Neutrophil (primary cell): Measurements from ENCODE around the gene POLR1D.

Experiments used
- H3K27ac ChIP-seq: fragments of 200-600 bp; sonication (generic); 2 replicates; pipeline ENCODE4 v1.5.1; 2016; ENCODE audit warnings: mild to moderate bottlenecking, moderate library complexity
- H3K27me3 ChIP-seq: fragments of 200-600 bp; sonication (generic); 2 replicates; pipeline ENCODE4 v1.6.0; 2016; ENCODE audit warnings: mild to moderate bottlenecking
- H3K36me3 ChIP-seq: fragments of 200-600 bp; sonication (generic); 2 replicates; pipeline ENCODE4 v1.5.1; 2017
- H3K4me1 ChIP-seq, 2 experiments: fragments of 200-600 bp in 1 of 2; sonication (generic) in 1 of 2; 1 replicate in 1 of 2; 2 replicates in 1 of 2; pipeline versions ENCODE4 v1.5.1 to v1.6.1; 2013 to 2016; ENCODE audit warnings: low read depth in 1 of 2, low read length in 1 of 2, mild to moderate bottlenecking in 1 of 2, moderate library complexity in 1 of 2; ENCODE audit not compliant: control insufficient read depth in 1 of 2, insufficient read depth in 1 of 2
- H3K4me3 ChIP-seq, 2 experiments: fragments of 200-600 bp in 1 of 2; sonication (generic) in 1 of 2; 1 replicate in 1 of 2; 2 replicates in 1 of 2; pipeline ENCODE4 v1.5.1; 2013 to 2016; ENCODE audit warnings: low read depth in 1 of 2, low read length in 1 of 2, mild to moderate bottlenecking in 1 of 2, moderate library complexity in 1 of 2
- H3K9me3 ChIP-seq: fragments of 200-600 bp; sonication (generic); 2 replicates; pipeline ENCODE4 v1.5.1; 2016
- TF ChIP-seq, protein P1 (sequence below): fragments of 200-600 bp; sonication (generic); IDR thresholded peaks from 2 replicates; pipeline ENCODE4 v1.5.1; 2016; ENCODE audit warnings: antibody characterized with exemption

POLR1D gene

DNA sequence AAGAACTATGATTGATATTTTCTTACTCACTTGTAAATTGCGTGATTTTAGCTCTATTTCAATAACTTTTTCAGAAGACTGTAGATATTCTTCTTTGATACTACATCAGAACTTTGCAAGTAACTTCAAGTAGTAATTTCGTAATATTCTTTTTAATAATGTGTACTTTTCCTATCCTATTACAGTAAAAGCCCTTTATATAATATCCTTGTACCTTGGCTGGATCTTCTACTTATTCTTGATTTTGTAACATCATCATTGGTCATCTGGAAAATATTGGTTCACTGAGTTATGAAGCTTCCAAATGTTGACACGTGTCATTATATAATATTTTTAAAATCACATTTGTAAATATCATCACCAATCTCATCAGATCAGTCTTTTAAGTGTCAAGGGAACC, 32.4 kb downstream of the POLR1D start:
- Histone ChIP-seq H3K4me3 (no peak overlapping the region), H3K27me3 (no peaks in the 10 kb centered on the region), H3K36me3 (peaks cover 24% of the 10 kb centered on the region), H3K27ac (no peak overlapping the region), H3K4me1 (no peaks in the 10 kb centered on the region), H3K9me3 (peaks cover 7% of the 10 kb centered on the region)
- TF ChIP-seq, protein P1, sequence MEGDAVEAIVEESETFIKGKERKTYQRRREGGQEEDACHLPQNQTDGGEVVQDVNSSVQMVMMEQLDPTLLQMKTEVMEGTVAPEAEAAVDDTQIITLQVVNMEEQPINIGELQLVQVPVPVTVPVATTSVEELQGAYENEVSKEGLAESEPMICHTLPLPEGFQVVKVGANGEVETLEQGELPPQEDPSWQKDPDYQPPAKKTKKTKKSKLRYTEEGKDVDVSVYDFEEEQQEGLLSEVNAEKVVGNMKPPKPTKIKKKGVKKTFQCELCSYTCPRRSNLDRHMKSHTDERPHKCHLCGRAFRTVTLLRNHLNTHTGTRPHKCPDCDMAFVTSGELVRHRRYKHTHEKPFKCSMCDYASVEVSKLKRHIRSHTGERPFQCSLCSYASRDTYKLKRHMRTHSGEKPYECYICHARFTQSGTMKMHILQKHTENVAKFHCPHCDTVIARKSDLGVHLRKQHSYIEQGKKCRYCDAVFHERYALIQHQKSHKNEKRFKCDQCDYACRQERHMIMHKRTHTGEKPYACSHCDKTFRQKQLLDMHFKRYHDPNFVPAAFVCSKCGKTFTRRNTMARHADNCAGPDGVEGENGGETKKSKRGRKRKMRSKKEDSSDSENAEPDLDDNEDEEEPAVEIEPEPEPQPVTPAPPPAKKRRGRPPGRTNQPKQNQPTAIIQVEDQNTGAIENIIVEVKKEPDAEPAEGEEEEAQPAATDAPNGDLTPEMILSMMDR = no peak

DNA sequence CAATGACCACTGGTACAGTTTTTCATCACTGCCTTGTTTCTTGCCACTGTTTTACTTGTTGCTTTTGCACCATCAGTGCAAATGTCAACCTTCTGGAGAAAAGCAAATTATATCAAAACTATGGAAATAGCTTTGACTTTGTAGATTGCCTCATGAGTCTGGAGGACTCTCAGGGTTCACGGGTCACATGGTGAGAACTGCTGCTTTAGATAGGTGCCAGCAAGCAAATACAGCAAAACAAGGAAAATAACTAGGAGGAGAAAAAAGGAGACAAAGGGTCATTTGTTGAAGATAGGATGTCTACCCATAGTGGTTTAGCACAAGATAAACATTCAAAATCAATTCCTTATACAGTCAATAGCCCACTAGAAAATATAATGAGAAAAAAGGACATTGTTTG, 33.1 kb downstream of the POLR1D start:
- H3K27me3 ChIP-seq = no peaks in the 10 kb centered on the region
- peaks cover 24% of the 10 kb centered on the region for H3K36me3 ChIP-seq
- H3K4me3 ChIP-seq = no peak overlapping the region
- H3K9me3 ChIP-seq = peaks cover 4% of the 10 kb centered on the region
- no peaks in the 10 kb centered on the region for H3K4me1 ChIP-seq
- H3K27ac ChIP-seq = no peak overlapping the region
- TF ChIP-seq, protein P1 = no peak

DNA sequence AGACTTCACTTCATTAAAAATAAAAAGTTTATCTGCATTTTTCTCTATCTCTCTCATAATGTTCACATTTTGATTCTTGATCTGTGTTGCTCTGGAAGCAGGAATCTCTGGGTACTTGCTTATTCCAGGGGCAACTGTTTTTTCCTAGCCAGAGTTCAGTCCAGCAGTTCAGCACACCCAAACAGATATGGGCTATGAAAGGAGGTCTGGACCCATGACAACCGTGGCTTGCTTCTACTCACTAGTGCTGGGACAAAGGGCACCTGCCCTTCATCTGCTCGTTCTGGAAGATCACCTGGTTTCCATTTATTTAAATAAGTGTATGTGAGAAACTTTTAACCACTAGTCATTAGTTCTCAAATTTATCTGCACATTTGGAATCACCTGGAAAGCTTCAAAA, 36.0 kb downstream of the POLR1D start:
- H3K27ac ChIP-seq = no peak overlapping the region
- TF ChIP-seq, protein P1 = no peak
- no peaks in the 10 kb centered on the region for H3K4me1 ChIP-seq
- H3K4me3 ChIP-seq = no peak overlapping the region
- H3K27me3 ChIP-seq = no peaks in the 10 kb centered on the region
- no peaks in the 10 kb centered on the region for H3K9me3 ChIP-seq
- peaks cover 15% of the 10 kb centered on the region for H3K36me3 ChIP-seq

DNA sequence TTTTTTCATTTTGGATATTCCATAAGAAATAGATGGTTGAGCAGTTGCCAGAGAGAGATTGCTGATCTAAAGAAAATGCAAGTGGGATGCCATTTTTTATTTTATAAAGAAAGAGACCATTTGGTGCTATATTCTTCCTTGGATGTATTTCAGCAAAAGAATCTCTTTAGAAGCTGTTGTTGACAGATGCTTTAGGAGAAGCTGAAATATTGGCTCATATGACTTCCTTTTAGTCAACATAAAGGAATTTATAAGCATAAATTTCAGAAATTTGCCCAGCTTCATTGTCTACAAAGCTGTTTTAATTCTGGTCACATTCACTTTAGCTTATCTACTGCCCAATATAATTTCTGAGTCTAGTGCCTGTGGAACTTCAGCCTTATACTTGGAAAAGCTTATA, 36.9 kb downstream of the POLR1D start:
- TF ChIP-seq, protein P1 = no peak
- Histone ChIP-seq H3K27me3 (no peaks in the 10 kb centered on the region), H3K4me3 (no peak overlapping the region), H3K27ac (no peak overlapping the region), H3K9me3 (no peaks in the 10 kb centered on the region), H3K36me3 (peaks cover 10% of the 10 kb centered on the region), H3K4me1 (no peaks in the 10 kb centered on the region)

DNA sequence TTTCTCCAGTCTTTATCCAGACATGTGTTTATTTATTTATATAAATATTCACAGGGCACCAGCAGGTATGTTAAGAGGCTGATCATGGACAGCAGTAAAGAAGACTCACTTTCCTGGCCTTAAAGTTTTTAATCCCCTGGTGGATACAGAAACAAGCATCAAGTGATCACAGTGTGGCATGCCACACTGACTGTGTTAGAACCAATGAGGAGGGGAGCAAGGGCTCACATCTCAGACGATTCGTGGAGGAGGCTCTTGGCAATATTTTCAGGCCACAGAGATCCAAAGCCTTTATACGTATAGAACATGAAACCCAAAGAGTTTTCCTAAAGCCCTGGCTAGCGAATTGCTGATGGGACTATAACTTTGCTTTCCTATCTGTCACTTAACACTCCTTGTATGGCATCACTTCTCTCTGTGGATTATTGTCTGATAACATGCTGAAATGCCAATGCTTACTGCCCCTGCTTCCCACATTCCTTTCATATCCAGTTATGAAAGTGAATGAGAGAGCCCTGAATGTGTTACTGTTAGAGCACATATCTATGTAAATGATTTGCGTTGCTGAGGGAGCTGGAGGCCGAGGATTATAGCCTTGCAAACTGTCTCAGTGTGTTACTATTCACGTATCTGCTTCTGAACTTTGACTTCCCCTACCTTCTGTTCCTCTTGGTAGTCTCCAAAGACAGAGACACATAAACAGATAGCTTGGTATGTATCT, 37.6 kb downstream of the POLR1D start:
- TF ChIP-seq, protein P1 = no peak
- no peaks in the 10 kb centered on the region for H3K4me1 ChIP-seq
- peaks cover 10% of the 10 kb centered on the region for H3K36me3 ChIP-seq
- H3K27me3 ChIP-seq = no peaks in the 10 kb centered on the region
- H3K4me3 ChIP-seq = no peak overlapping the region
- no peak overlapping the region for H3K27ac ChIP-seq
- H3K9me3 ChIP-seq = no peaks in the 10 kb centered on the region
